ENCODE measurements around the gene NR4A2.

The NR4A2 gene

GRCh38 chr2:156332534-156333273 is at the start of gene NR4A2:
Gene NR4A2, minus strand, starts transcription at chr2:156332721. Its CDS starts 2,535 bp downstream, at chr2:156330186.
- peak; percentile 98 for DNase-seq

GRCh38 chr2:156380117-156380645 is 47.7 kb upstream of the NR4A2 start:
- DNase-seq, result no peak

GRCh38 chr2:156379714-156380113 is 47.2 kb upstream of the NR4A2 start:
- DNase-seq, result no peak

GRCh38 chr2:156379071-156379470 is 46.5 kb upstream of the NR4A2 start:
- no peak for DNase-seq

- no peak for DNase-seq
Measured at GRCh38 chr2:156366753-156367152, 34.2 kb upstream of the NR4A2 start.

- DNase-seq, result no peak
Measured at GRCh38 chr2:156363141-156363540, 30.6 kb upstream of the NR4A2 start.

- no peak for DNase-seq
Measured at GRCh38 chr2:156356014-156356754, 23.7 kb upstream of the NR4A2 start.

- DNase-seq, result no peak
Measured at GRCh38 chr2:156352911-156353310, 20.4 kb upstream of the NR4A2 start.

GRCh38 chr2:156350374-156351142 is 18.0 kb upstream of the NR4A2 start:
- no peak for DNase-seq

GRCh38 chr2:156349605-156350004 is 17.1 kb upstream of the NR4A2 start:
- DNase-seq, result no peak

- DNase-seq, result no peak
Measured at GRCh38 chr2:156349161-156349560, 16.6 kb upstream of the NR4A2 start.

- no peak for DNase-seq
Measured at GRCh38 chr2:156347431-156347830, 14.9 kb upstream of the NR4A2 start.

- no peak for DNase-seq
Measured at GRCh38 chr2:156346731-156347130, 14.2 kb upstream of the NR4A2 start.

- no peak for DNase-seq
Measured at GRCh38 chr2:156345582-156345981, 13.1 kb upstream of the NR4A2 start.

- DNase-seq, result peak; percentile 36
Measured at GRCh38 chr2:156343940-156344301, 11.4 kb upstream of the NR4A2 start.

- no peak for DNase-seq
Measured at GRCh38 chr2:156343096-156343939, 10.8 kb upstream of the NR4A2 start.

- peak; percentile 98 for DNase-seq
Measured at GRCh38 chr2:156342254-156343095, 10.0 kb upstream of the NR4A2 start.

- DNase-seq, result peak; percentile 98
Measured at GRCh38 chr2:156341452-156342253, 9.1 kb upstream of the NR4A2 start.

- DNase-seq, result peak; percentile 86
Measured at GRCh38 chr2:156340804-156341451, 8.4 kb upstream of the NR4A2 start.

- DNase-seq, result peak; percentile 56
Measured at GRCh38 chr2:156340377-156340776, 7.9 kb upstream of the NR4A2 start.
